Inferior parietal cortex (tissue), 1 donor: ENCODE data around the gene ADAMTS16.

ENCODE experiments used
- DNase-seq: peaks from one replicate; pipeline ENCODE4 v3.0.0-alpha.2; 2016; ENCODE audit errors: extremely low spot score

ADAMTS16 gene

GRCh38 chr5:5141625-5142525 lies 1.7 kb downstream of the ADAMTS16 start:
- peak; percentile 85 for DNase-seq

- no peak for DNase-seq
These were observed 4.3 kb downstream of the ADAMTS16 start for GRCh38 chr5:5144441-5144840.

GRCh38 chr5:5145651-5146529 lies 5.8 kb downstream of the ADAMTS16 start:
- DNase-seq: no peak

GRCh38 chr5:5146530-5147160 lies 6.5 kb downstream of the ADAMTS16 start:
- no peak for DNase-seq

GRCh38 chr5:5149154-5149553 lies 9.0 kb downstream of the ADAMTS16 start:
- DNase-seq: no peak

- no peak for DNase-seq
These were observed 10.5 kb downstream of the ADAMTS16 start for GRCh38 chr5:5150667-5151066.

- no peak for DNase-seq
These were observed 14.6 kb downstream of the ADAMTS16 start for GRCh38 chr5:5154733-5155132.

GRCh38 chr5:5155617-5156016 lies 15.5 kb downstream of the ADAMTS16 start:
- DNase-seq: no peak

GRCh38 chr5:5156471-5157082 lies 16.4 kb downstream of the ADAMTS16 start:
- no peak for DNase-seq

GRCh38 chr5:5158472-5158895 lies 18.4 kb downstream of the ADAMTS16 start:
- DNase-seq: no peak

GRCh38 chr5:5159282-5160103 lies 19.4 kb downstream of the ADAMTS16 start:
- no peak for DNase-seq

GRCh38 chr5:5164163-5164562 lies 24.0 kb downstream of the ADAMTS16 start:
- no peak for DNase-seq

GRCh38 chr5:5165541-5166002 lies 25.4 kb downstream of the ADAMTS16 start:
- no peak for DNase-seq

GRCh38 chr5:5169466-5169865 lies 29.3 kb downstream of the ADAMTS16 start:
- DNase-seq: no peak

- no peak for DNase-seq
These were observed 38.0 kb downstream of the ADAMTS16 start for GRCh38 chr5:5178136-5178535.

GRCh38 chr5:5178580-5178979 lies 38.5 kb downstream of the ADAMTS16 start:
- DNase-seq: no peak

GRCh38 chr5:5179079-5179478 lies 38.9 kb downstream of the ADAMTS16 start:
- DNase-seq: no peak

- DNase-seq: no peak
These were observed 39.5 kb downstream of the ADAMTS16 start for GRCh38 chr5:5179597-5179996.

GRCh38 chr5:5181650-5182324 lies 41.7 kb downstream of the ADAMTS16 start:
- no peak for DNase-seq
